Measurements from ENCODE around the gene MTHFD1. TPM values are rescaled to one million over a fixed set of nuclear protein-coding genes. Genes with fewer than 3 reads are reported as not detected.

The MTHFD1 gene
- total RNA-seq, 1 experiment from 2014 or later = 32.6 TPM

DNA sequence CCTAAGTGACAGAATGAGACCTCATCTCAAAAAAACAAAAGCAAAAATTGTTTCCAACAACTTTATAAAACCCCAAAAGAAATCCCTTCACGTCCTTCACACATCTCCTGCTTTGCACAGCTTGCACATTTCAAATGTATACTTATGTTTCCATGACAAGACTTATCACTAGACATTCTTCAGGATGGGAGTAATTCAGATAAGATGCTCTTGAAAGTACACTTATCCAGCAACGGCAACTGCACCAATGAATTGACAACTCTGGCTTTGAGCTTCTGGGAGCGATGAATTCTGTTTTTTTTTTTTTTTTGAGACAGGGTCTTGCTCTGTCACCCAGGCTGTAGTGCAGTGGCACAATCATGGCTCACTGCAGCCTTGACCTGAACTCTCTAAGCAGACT is 46.4 kb downstream of the MTHFD1 start:
- in situ Hi-C loops (cut with HindIII; ENCODE audit: low pct_unique_long_range_greater_than_20kb, low sequenced_read_pairs) = no loop called here
- no peak for DNase-seq (ENCODE audit: low read depth, low spot score)

- DNase-seq (ENCODE audit: low read depth, low spot score) = no peak
- in situ Hi-C loops (cut with HindIII; ENCODE audit: low pct_unique_long_range_greater_than_20kb, low sequenced_read_pairs) = no loop called here
Measured at GRCh38 chr14:64438181-64438841, 50.2 kb downstream of the MTHFD1 start.

DNA sequence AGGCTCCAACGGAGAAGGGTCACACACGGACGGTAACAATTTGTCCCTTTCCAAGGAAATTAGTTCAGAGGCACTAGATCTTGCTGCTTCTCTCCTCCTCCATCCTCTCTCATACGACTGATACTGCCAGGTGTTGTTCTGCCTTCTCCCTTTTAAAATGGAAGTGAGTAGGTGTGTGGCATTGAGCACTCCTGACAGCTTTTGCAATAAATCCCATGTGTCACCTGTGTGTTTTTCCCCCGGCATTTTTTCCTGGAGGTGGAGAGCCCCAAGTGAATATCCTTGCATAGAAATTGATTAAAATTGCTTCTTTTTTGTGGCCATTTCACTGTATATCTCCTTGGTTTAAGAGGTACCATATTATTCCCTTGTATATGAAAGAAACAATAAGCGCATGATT is 51.0 kb downstream of the MTHFD1 start:
- DNase-seq (ENCODE audit: low read depth, low spot score) = no peak
- in situ Hi-C loops (cut with HindIII; ENCODE audit: low pct_unique_long_range_greater_than_20kb, low sequenced_read_pairs) = no loop called here

DNA sequence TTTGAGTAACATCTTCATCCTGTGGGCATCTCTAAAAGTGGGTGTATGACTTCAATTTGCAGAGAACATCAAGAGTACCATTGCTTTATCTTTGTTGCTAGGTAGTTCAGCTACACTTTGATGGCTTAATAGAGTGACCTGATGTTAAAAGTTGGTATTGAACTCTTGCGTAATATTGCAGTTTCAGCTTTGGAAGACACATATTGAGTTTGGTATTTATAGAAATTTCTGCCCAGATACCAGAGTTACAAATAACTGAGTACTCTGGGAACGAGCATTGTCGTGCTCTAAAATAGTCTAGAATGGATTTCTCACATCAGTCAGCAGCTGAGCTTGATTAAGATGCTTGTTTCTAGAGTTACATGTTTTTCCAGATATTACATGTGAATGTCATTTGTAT is 52.3 kb downstream of the MTHFD1 start:
- in situ Hi-C loops (cut with HindIII; ENCODE audit: low pct_unique_long_range_greater_than_20kb, low sequenced_read_pairs) = no loop called here
- no peak for DNase-seq (ENCODE audit: low read depth, low spot score)

- no peak for DNase-seq (ENCODE audit: low read depth, low spot score)
- in situ Hi-C loops (cut with HindIII; ENCODE audit: low pct_unique_long_range_greater_than_20kb, low sequenced_read_pairs) = no loop called here
Measured at GRCh38 chr14:64442300-64442988, 54.3 kb downstream of the MTHFD1 start.

- in situ Hi-C loops (cut with HindIII; ENCODE audit: low pct_unique_long_range_greater_than_20kb, low sequenced_read_pairs) = no loop called here
- no peak for DNase-seq (ENCODE audit: low read depth, low spot score)
Measured at GRCh38 chr14:64444140-64444539, 56.0 kb downstream of the MTHFD1 start.

DNA sequence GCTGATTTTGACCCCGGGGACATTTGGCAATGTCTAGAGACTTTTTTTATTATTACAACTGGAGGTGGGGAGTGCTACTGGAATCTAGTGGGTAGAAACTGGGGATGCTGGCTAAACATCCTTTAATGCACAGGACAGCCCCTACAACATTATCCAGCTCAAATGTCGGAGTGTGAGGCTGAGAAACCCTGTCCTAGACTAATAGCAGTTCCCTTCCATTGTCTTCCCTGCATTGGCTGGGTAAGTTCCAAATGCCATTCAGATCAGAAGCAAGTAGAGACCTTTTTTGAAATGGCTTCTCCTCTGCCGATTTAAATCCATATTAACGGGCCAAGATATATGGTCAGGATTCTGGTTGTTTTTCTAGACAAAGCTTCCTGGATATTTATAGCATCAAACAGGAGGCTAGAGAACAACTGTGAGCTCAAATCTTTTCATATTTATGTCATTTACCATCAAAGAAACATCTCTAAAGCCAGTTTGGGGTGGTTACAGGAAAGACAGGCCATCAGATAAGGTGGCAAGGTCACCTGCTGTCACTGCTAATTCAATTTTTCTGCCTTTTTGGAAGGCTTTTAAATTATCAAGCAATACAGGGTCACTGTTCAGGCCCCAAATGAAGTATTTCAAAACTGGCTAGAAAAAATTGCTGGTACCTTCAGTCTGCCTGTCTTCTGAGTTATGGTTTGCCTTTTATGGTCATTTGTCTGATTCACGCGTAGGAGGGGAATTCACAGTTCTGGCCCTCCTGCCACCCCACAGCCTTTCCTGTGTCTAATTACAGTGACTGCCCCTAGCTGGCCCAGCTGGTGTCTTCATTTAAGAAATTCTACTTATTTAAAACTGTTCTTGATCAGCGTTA is 57.1 kb downstream of the MTHFD1 start:
- DNase-seq (ENCODE audit: low read depth, low spot score) = no peak
- in situ Hi-C loops (cut with HindIII; ENCODE audit: low pct_unique_long_range_greater_than_20kb, low sequenced_read_pairs) = no loop called here

DNA sequence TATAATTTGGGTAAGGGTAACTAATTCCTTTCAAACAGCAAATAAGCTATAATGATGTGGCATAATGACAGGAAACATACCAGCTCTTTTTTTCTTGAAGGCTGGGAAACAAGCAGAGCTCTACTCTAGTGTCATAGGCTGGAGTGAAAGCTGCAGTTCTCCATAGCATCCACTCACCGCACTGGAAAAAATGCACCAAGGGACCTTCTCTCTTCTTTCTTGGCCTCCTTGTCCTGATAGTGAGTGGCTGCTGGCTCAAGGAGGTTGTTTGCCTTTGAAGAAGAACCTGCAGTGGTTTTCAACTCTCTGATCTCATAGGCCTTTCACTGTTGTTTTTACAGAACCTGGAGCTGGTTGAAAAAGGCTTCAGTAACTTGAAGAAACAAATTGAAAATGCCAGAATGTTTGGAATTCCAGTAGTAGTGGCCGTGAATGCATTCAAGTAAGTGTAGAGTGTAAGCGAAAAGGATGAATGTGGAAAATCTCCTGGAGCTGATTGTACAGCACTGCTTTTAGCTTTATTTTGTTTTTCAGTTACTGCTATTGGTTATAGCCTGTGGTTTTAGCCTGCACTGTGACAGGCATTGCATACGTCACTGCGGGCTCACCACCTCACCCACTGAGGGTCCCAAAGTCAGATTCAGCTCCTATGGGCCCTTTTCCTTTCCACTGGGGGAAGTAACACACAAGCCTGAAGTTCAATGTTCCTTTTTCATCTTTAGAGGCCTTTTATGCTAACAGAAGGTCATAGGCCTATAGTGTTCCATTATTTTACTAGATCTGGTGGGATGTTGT is 59.9 kb downstream of the MTHFD1 start:
- in situ Hi-C loops (cut with HindIII; ENCODE audit: low pct_unique_long_range_greater_than_20kb, low sequenced_read_pairs) = no loop called here

GRCh38 chr14:64450255-64450654 is 62.1 kb downstream of the MTHFD1 start:
- in situ Hi-C loops (cut with HindIII; ENCODE audit: low pct_unique_long_range_greater_than_20kb, low sequenced_read_pairs) = no loop called here
- DNase-seq (ENCODE audit: low read depth, low spot score) = no peak

More for the DNA sequence above, 59.9 kb downstream of the MTHFD1 start:
- no peak for DNase-seq (ENCODE audit: low read depth, low spot score)

DNA sequence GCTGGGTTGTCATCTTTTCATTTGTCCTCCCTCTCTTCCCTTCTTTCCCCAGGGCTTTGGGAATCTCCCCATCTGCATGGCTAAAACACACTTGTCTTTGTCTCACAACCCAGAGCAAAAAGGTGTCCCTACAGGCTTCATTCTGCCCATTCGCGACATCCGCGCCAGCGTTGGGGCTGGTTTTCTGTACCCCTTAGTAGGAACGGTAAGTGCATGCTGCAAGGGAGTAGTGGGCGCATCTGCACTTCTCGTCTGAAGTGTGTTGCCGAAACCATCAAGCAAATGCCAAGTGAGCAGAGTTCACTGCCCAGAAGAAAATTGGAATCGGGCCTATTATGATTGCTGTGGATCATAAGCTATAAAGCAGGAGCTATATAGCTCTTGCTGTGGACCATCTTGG is 66.5 kb downstream of the MTHFD1 start:
- DNase-seq (ENCODE audit: low read depth, low spot score) = no peak
- in situ Hi-C loops (cut with HindIII; ENCODE audit: low pct_unique_long_range_greater_than_20kb, low sequenced_read_pairs) = no loop called here

GRCh38 chr14:64459405-64460136 is 71.4 kb downstream of the MTHFD1 start:
- DNase-seq (ENCODE audit: low read depth, low spot score) = no peak
- in situ Hi-C loops (cut with HindIII; ENCODE audit: low pct_unique_long_range_greater_than_20kb, low sequenced_read_pairs) = no loop called here

- in situ Hi-C loops (cut with HindIII; ENCODE audit: low pct_unique_long_range_greater_than_20kb, low sequenced_read_pairs) = no loop called here
- DNase-seq (ENCODE audit: low read depth, low spot score) = no peak
Measured at GRCh38 chr14:64461221-64461620, 73.1 kb downstream of the MTHFD1 start.

- DNase-seq (ENCODE audit: low read depth, low spot score) = no peak
- in situ Hi-C loops (cut with HindIII; ENCODE audit: low pct_unique_long_range_greater_than_20kb, low sequenced_read_pairs) = no loop called here
Measured at GRCh38 chr14:64463195-64463594, 75.0 kb downstream of the MTHFD1 start.

DNA sequence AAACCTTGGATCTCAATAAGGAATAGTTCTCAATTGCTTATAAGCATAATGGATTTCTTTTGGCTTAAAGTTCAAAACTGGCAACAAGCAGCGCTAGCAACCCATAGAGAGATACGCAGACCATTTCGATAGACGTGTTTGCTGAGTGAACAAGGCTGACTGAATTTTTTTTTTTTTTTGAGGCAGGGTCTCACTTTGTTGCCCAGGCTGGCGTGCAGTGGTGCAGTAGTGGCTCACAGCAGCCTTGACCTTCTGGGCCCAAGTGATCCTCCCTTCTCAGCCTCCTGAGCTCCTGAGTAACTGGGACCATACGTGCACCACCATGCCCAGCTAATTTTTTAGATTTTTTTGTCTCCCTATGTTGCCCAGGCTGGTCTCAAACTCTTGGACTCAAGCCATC is 75.7 kb downstream of the MTHFD1 start:
- in situ Hi-C loops (cut with HindIII; ENCODE audit: low pct_unique_long_range_greater_than_20kb, low sequenced_read_pairs) = no loop called here
- DNase-seq (ENCODE audit: low read depth, low spot score) = no peak

DNA sequence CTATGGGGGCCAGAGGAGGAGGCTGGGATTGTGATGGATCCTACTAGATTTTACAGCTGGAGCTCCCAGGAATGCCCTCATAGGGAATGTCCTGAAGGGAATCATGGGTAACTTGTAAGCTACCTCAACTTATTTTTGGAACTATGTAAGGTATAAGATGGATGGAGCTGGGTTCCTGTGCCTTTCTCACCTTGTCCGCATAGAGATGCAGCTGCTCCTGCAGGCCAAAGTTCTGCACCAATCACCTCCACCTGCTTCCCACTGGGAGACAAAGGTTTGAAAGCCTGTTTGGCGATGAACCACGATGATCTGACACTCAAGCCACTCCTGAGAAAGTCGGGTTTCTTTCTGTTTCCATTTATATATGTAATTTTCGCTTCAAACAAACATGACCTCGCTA is 76.5 kb downstream of the MTHFD1 start:
- in situ Hi-C loops (cut with HindIII; ENCODE audit: low pct_unique_long_range_greater_than_20kb, low sequenced_read_pairs) = no loop called here
- no peak for DNase-seq (ENCODE audit: low read depth, low spot score)

DNA sequence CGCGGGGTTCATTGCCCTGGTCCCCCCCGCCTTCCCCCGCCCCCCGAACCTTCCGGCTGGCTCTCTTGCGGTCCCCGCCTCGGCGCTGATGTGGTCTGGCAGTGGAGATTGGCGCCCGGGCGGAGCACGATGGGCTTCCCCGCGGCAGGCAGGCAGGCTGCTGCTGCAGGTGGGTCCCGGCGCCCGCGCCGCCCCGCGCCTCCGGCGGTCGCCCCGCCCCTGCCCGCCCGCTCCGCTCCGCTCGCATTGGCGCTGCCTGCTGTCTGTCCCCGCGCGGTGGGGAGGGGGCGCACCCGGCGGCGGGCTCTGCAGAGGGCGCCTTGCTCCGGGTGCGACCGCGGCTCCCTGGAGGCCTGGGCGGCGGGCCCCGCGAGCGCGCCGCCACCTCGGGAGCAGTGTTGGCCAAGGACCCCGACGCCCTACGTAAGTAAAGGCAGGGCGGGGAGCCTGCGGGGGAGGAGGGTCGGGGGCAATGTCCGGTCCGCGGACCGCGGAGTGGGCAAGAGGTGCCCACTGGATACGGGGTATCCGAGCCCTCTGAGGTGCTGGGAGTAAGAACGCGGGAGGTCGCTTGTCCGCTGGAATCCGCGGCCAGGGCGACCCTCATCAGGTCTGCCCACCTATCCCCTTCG is 77.2 kb downstream of the MTHFD1 start, which contains the start of gene AKAP5:
TSS of gene AKAP5 (plus strand) at position 309 of the 632 bp plus-strand sequence. CDS start 2,896 bp downstream, outside the sequence.
- in situ Hi-C loops (cut with HindIII; ENCODE audit: low pct_unique_long_range_greater_than_20kb, low sequenced_read_pairs) = no loop called here
- no peak for DNase-seq (ENCODE audit: low read depth, low spot score)
